Muscle layer of duodenum (tissue), 2 donors: ENCODE measurements around the gene PPP2R5D.
"Not testable (repeated sequence)": the region's sequence is repeated elsewhere in the genome, so short reads cannot be mapped to it uniquely, and the experiment has no call there.

Experiments
- H3K27ac ChIP-seq: one replicate; pipeline ENCODE4 v1.7.0; 2013; ENCODE audit warnings: mild to moderate bottlenecking, low read length
- H3K27me3 ChIP-seq: one replicate; pipeline ENCODE4 v1.7.0; 2013; ENCODE audit warnings: low read depth, mild to moderate bottlenecking, control low read depth, low read length
- H3K36me3 ChIP-seq, 2 donors: one replicate each; pipeline ENCODE4 v1.7.0; 2013; ENCODE audit warnings: low read length in 2 of 2, control low read depth in 1 of 2, mild to moderate bottlenecking in 1 of 2; ENCODE audit not compliant: insufficient read depth in 2 of 2, control insufficient read depth in 1 of 2
- H3K4me1 ChIP-seq, 2 donors: one replicate each; pipeline ENCODE4 v1.7.0; 2013; ENCODE audit warnings: low read length in 2 of 2, mild to moderate bottlenecking in 2 of 2, control low read depth in 1 of 2, moderate library complexity in 1 of 2; ENCODE audit not compliant: insufficient read depth in 2 of 2, control insufficient read depth in 1 of 2
- H3K4me3 ChIP-seq, 2 donors: one replicate each; pipeline ENCODE4 v1.7.0; 2013; ENCODE audit warnings: low read length in 2 of 2, low read depth in 1 of 2, mild to moderate bottlenecking in 1 of 2
- H3K9me3 ChIP-seq, 2 donors: one replicate each; pipeline ENCODE4 v1.7.0; 2013; ENCODE audit warnings: low read length in 2 of 2, control low read depth in 1 of 2, mild to moderate bottlenecking in 1 of 2; ENCODE audit not compliant: control insufficient read depth in 1 of 2
- donor health status: healthy.

Gene PPP2R5D

DNA sequence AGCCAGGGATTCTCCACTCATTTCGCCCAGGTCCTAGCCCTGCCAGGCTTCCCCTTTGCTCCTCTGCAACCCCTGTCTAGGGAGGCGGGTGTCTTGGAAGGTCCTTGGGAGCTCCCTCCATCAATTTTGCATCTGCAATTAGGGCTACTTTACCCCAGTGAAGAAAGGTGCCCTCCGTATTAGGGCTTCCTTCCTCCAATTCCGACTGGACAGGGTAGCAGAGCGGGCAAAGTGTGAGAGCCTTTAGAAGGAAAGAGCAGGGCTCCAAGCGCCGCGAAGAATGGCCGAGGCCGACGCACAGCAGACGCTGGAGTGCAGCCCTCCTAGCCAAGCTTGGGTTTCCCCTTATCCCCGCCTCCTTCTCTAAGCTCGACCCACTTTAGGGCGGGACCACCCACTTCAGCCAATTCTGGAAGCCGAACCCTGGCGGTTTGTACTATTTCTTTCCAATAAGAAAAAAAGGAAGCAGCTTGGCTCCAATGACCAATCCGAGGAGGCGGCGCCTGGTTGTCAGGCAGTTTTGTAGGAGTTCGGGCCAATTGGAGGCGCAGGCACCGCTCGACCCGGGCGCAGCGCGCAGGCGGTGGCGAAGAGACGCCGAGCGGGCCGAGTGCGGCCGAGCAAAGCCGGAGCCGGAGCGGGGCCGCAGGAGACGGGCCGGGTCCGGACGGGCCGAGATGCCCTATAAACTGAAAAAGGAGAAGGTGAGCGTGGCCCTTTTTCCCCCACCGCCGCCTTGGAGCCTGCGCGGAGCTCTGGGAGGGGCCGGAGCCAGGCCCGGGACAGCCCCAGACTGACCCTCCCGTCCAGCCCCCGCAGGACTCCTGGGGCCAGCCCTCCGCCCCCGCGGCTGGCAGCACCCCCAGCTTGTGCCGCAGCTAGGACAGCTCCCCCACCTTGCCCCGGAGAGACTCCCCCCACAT, at the start of gene PPP2R5D:
TSS of gene PPP2R5D (plus strand) at position 570 of the 923 bp plus-strand sequence. CDS start at position 678, 108 bp downstream.
- H3K4me1 ChIP-seq, result peaks cover 31 to 46% of the 10 kb centered on the region in 2 donors

DNA sequence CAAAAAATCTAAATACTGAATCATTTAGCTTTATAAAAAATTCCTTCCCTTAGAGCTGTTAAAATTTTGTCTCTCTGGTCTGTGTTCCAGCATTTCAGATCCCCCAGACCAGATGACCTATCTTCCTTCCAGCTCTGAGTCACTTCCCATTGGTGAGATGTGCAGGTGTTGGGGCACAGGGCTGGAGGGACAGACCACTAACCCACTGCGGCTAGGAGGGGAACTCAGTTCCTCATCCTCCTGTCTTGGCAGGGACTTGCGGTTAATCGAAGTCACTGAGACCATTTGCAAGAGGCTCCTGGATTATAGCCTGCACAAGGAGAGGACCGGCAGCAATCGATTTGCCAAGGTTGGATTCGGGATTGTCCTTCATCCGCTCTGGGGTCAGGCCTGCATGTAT, 49.0 kb upstream of the PPP2R5D start:
- peaks cover 6 to 24% of the 10 kb centered on the region in 2 donors for H3K4me1 ChIP-seq
- peaks cover 32 to 50% of the 10 kb centered on the region in 2 donors for H3K36me3 ChIP-seq
- no peaks in the 10 kb centered on the region for H3K9me3 ChIP-seq
- H3K4me3 ChIP-seq, result no peak overlapping the region
- no peak overlapping the region for H3K27ac ChIP-seq
- H3K27me3 ChIP-seq, result no peaks in the 10 kb centered on the region

More for the DNA sequence above, at the start of gene PPP2R5D:
- peak within 1 kb of the TSS; percentile 84 for H3K27ac ChIP-seq
- peaks cover 4 to 6% of the 10 kb centered on the region in 2 donors for H3K36me3 ChIP-seq
- H3K4me3 ChIP-seq, result peak within 1 kb of the TSS; percentile 82 to 83
- H3K27me3 ChIP-seq, result no peaks in the 10 kb centered on the region
- H3K9me3 ChIP-seq, result no peaks in the 10 kb centered on the region

DNA sequence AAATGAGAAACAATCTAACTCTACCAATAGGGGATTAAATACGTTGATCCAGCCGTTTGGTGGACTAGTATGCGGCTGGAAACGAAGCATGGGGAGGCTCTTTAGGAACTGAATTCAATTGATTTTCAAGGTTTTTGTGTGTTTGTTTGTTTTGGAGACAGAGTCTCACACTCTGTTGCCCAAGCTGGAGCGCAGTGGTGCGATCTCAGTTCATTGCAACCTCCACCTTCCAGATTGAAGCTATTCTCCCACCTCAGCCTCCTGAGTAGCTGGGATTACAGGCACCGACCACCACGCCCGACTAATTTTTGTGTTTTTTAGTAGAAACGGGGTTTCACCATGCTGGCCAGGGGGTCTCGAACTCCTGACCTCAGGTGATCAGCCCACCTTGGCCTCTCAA, 48.0 kb upstream of the PPP2R5D start:
- H3K9me3 ChIP-seq, result no peaks in the 10 kb centered on the region
- H3K27ac ChIP-seq, result no peak overlapping the region
- no peaks in the 10 kb centered on the region for H3K27me3 ChIP-seq
- no peak overlapping the region for H3K4me3 ChIP-seq
- H3K4me1 ChIP-seq, result peaks cover 6 to 13% of the 10 kb centered on the region in 2 donors
- peaks cover 32 to 50% of the 10 kb centered on the region in 2 donors for H3K36me3 ChIP-seq

DNA sequence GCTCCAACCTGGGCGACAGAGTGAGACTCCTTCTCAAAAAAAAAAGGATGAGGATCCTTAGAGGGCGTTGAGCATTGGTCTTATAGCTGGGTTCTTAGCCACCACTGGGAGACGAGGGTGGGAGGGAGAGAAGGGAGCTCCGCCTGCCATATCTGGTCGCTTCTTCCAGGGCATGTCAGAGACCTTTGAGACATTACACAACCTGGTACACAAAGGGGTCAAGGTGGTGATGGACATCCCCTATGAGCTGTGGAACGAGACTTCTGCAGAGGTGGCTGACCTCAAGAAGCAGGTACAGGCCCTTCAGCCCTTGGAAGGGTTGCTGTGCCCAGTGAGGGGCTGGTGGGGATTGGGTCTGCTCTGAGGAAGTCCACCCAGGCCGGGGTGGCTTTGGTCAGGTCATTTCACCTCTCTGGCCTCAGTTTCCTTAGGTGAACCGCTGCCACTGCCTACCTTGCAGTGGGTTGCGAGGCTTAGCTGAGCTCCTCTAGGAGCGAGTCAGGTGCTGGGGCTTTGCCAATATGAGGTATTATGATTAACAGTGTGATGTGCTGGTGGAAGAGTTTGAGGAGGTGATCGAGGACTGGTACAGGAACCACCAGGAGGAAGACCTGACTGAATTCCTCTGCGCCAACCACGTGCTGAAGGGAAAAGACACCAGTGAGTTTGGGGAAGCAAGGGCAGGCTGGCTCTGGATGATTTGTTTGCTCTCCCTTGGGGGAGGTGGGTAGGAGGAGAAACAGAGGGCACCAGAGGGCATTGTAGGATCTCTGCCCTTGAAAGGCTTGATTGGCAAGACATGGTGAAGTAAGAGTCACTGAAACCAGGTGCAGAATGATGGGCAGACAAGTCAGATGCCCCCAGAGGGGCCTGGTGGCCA, 46.6 kb upstream of the PPP2R5D start:
- Histone ChIP-seq H3K4me3 (no peak overlapping the region), H3K9me3 (no peaks in the 10 kb centered on the region), H3K36me3 (peaks cover 25 to 50% of the 10 kb centered on the region in 2 donors), H3K27ac (no peak overlapping the region), H3K4me1 (peaks cover 3 to 5% of the 10 kb centered on the region in 2 donors), H3K27me3 (no peaks in the 10 kb centered on the region)

GRCh38 chr6:42938428-42938796, 46.0 kb upstream of the PPP2R5D start:
- Histone ChIP-seq H3K9me3 (no peaks in the 10 kb centered on the region), H3K4me3 (no peak overlapping the region), H3K27me3 (no peaks in the 10 kb centered on the region), H3K27ac (no peak overlapping the region), H3K4me1 (no peaks in the 10 kb centered on the region), H3K36me3 (peaks cover 27 to 50% of the 10 kb centered on the region in 2 donors)

DNA sequence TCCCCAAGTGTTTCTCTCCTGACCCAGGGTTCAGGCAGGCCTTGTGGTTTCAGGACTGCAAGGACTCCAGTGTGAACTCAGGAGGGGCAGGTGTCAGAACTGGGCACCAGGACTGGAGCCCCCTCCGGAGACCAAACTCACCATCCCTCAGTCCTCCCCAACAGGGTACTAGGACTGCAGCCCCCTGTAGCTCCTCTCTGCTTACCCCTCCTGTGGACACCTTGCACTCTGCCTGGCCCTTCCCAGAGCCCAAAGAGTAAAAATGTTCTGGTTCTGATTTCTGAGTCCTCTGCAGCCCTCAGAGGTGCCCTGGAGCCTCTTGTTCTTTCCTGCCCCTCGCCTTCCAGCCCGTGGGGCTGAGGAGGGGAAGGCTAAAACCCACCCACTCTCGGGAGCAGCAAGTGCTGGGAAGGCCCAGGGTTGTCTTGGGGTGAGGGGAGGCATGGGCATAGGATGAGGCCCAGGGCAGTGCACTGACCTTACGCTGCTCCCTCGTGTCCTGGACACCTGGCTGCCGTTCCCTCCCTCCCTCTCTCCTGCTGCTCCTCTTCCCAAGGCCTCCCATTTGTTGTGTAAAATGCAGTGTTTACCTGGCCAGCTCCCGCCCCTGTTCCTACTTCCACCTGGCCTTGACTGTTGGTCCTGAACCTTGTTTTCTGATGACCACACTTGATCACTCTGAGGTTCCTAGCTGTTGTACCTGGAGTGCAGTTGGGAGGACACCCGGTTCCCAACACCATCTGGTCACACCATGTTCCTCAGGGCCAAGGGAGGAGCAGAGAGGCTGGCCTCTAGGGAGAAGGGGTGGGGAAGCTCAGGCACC, 45.2 kb upstream of the PPP2R5D start:
- H3K4me1 ChIP-seq, result no peaks in the 10 kb centered on the region
- H3K27me3 ChIP-seq, result no peaks in the 10 kb centered on the region
- H3K9me3 ChIP-seq, result no peaks in the 10 kb centered on the region
- H3K27ac ChIP-seq, result no peak overlapping the region
- H3K36me3 ChIP-seq, result peaks cover 30 to 48% of the 10 kb centered on the region in 2 donors
- H3K4me3 ChIP-seq, result no peak overlapping the region

GRCh38 chr6:42939810-42940167, 44.6 kb upstream of the PPP2R5D start:
- Histone ChIP-seq H3K27me3 (no peaks in the 10 kb centered on the region), H3K4me1 (no peaks in the 10 kb centered on the region), H3K4me3 (no peak overlapping the region), H3K36me3 (peaks cover 30 to 45% of the 10 kb centered on the region in 2 donors), H3K27ac (no peak overlapping the region), H3K9me3 (no peaks in the 10 kb centered on the region)

DNA sequence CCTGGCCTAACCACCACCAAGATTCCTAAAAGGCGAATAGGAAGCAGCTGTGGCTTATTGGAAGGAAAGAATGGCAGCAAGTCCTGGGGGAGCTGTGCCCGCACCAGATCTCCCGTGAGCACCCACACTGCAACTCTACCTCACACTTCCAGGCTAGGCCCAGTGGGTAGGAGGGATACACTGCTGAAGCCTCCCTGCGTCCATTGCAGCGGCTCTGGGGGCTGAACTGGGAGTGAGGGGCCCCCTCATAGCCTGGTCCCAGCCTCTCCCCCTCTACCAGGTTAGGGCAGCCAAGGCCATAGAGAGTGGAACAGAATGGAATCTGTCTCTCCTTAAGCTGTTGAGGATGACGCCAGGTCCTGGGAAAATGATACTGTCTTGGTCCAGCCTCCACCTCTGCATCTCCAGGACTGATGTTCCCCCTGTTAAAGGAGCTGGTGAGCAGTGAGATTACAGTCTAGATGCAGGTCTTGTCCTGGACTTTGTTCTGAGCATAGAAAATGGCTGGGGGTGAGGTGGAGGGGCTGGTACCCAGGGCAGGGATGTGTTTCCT, 43.8 kb upstream of the PPP2R5D start:
- no peaks in the 10 kb centered on the region for H3K4me1 ChIP-seq
- H3K36me3 ChIP-seq, result peaks cover 26 to 41% of the 10 kb centered on the region in 2 donors
- H3K27me3 ChIP-seq, result no peaks in the 10 kb centered on the region
- no peak overlapping the region for H3K4me3 ChIP-seq
- H3K9me3 ChIP-seq, result no peaks in the 10 kb centered on the region
- H3K27ac ChIP-seq, result no peak overlapping the region

- not testable (repeated sequence) for H3K9me3 ChIP-seq, H3K4me1 ChIP-seq, H3K27ac ChIP-seq, H3K4me3 ChIP-seq, H3K27me3 ChIP-seq
- peaks cover 20 to 33% of the 10 kb centered on the region in 2 donors for H3K36me3 ChIP-seq
Measured at GRCh38 chr6:42941356-42941755, 43.0 kb upstream of the PPP2R5D start.

DNA sequence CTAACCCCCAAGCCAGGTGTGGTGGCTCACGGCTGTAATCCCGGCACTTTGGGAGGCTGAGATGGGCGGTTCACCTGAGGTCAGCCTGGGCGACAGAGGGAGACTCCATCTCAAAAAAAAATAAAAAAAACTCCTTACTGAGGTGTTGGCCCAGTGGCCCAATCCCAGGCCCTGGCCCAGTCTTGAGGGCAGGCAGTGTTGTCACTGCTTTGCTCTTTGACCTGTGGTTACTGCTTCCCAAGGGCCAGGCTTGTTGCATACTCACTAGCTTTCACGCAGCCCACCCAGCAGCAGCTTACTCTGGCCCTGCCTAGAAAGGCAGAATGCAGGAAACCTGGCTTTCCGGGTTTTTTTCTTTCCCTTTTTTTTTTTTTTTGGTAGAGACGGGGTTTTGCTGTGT, 41.9 kb upstream of the PPP2R5D start:
- H3K36me3 ChIP-seq, result peaks cover 17 to 22% of the 10 kb centered on the region in 2 donors
- no peaks in the 10 kb centered on the region for H3K27me3 ChIP-seq
- H3K4me3 ChIP-seq, result no peak overlapping the region
- no peak overlapping the region for H3K27ac ChIP-seq
- no peaks in the 10 kb centered on the region for H3K9me3 ChIP-seq
- no peaks in the 10 kb centered on the region for H3K4me1 ChIP-seq
